ENCODE data around the gene ZFAND3. TPM values are rescaled to one million over a fixed set of nuclear protein-coding genes. Genes with fewer than 3 reads are reported as not detected.

The ZFAND3 gene
- polyA plus RNA-seq, 1 of the 3 experiments (the other 2 are of a cell fraction) = 16.7 TPM

GRCh38 chr6:38158762-38159350 is 339.3 kb downstream of the ZFAND3 start:
- H3K27ac ChIP-seq (ENCODE audit: low read depth in 2 of 2, low read length in 1 of 2) = no peak overlapping the region
- no peaks in the 10 kb centered on the region for H3K27me3 ChIP-seq (ENCODE audit: insufficient read depth)
- H3K4me1 ChIP-seq (ENCODE audit: control insufficient read depth in 1 of 2, insufficient read depth in 2 of 2, low read depth in 1 of 2, low read length in 1 of 2) = no peaks in the 10 kb centered on the region; a peak in 2 of 4 replicates
- ChIA-PET POLR2A (no interaction called here), CTCF (no interaction called here)
- H3K4me3 ChIP-seq (ENCODE audit: low read depth in 2 of 2, low read length in 1 of 2) = no peak overlapping the region
- H3K36me3 ChIP-seq (replicated peaks in 1 of 2; ENCODE audit: control insufficient read depth in 1 of 2, insufficient read depth in 2 of 2, low read length in 1 of 2) = peaks cover 0 to 4% of the 10 kb centered on the region in 2 experiments
- WGBS (ENCODE audit: low lambda C conversion rate) = 93% methylated on average over 14 of the region's 14 CpGs
- no peak for DNase-seq
- no peaks in the 10 kb centered on the region for H3K9me2 ChIP-seq
- TF ChIP-seq, protein P1, sequence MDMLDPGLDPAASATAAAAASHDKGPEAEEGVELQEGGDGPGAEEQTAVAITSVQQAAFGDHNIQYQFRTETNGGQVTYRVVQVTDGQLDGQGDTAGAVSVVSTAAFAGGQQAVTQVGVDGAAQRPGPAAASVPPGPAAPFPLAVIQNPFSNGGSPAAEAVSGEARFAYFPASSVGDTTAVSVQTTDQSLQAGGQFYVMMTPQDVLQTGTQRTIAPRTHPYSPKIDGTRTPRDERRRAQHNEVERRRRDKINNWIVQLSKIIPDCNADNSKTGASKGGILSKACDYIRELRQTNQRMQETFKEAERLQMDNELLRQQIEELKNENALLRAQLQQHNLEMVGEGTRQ (IDR thresholded peaks at IDR 0.05; ENCODE audit: borderline replicate concordance, low read depth, low read length) = no peak
- TF ChIP-seq SMC3 (IDR thresholded peaks at IDR 0.05; ENCODE audit: low read depth, low read length) = no peak
- no peak for TF ChIP-seq ELF1 (IDR thresholded peaks at IDR 0.05)
- no peak for TF ChIP-seq FOSL2 (IDR thresholded peaks at IDR 0.05; ENCODE audit: borderline replicate concordance, low read depth)
- TF ChIP-seq YY1 (IDR thresholded peaks at IDR 0.05; ENCODE audit: low read depth) = no peak
- no peak for TF ChIP-seq RXRA (IDR thresholded peaks at IDR 0.05; ENCODE audit: borderline replicate concordance, low read depth)
- no peak for TF ChIP-seq CTCF (IDR thresholded peaks at IDR 0.05)
- TF ChIP-seq, protein P2, sequence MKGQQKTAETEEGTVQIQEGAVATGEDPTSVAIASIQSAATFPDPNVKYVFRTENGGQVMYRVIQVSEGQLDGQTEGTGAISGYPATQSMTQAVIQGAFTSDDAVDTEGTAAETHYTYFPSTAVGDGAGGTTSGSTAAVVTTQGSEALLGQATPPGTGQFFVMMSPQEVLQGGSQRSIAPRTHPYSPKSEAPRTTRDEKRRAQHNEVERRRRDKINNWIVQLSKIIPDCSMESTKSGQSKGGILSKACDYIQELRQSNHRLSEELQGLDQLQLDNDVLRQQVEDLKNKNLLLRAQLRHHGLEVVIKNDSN (IDR thresholded peaks at IDR 0.05; ENCODE audit: borderline replicate concordance, low read depth) = no peak
- TF ChIP-seq, protein P3, sequence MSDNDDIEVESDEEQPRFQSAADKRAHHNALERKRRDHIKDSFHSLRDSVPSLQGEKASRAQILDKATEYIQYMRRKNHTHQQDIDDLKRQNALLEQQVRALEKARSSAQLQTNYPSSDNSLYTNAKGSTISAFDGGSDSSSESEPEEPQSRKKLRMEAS (IDR thresholded peaks at IDR 0.05; ENCODE audit: low read depth) = no peak
- TF ChIP-seq GATA2 (CRISPR knock-in tag; IDR thresholded peaks at IDR 0.05) = no peak
- TF ChIP-seq TEAD4 (IDR thresholded peaks at IDR 0.05; ENCODE audit: borderline replicate concordance, insufficient read depth) = no peak
- no peak for TF ChIP-seq TAF1 (IDR thresholded peaks at IDR 0.05; ENCODE audit: borderline replicate concordance, low read depth, low read length)
- TF ChIP-seq GABPA (IDR thresholded peaks at IDR 0.05; ENCODE audit: low read depth) = no peak
- TF ChIP-seq FOXJ3 (CRISPR knock-in tag; IDR thresholded peaks at IDR 0.05) = no peak
- no peak for TF ChIP-seq MEF2A (IDR thresholded peaks at IDR 0.05; ENCODE audit: borderline replicate concordance, low read depth)
- TF ChIP-seq JUND (IDR thresholded peaks at IDR 0.05) = no peak
- TF ChIP-seq EZH2phosphoT487 (IDR thresholded peaks at IDR 0.05; ENCODE audit: borderline replicate concordance, low read depth) = no peak
- no peak for TF ChIP-seq RCOR1 (IDR thresholded peaks at IDR 0.05; ENCODE audit: low read length)
- no peak for TF ChIP-seq POLR2AphosphoS5 (IDR thresholded peaks at IDR 0.05; ENCODE audit: low read depth, low read length)
- no peak for TF ChIP-seq EP300 (IDR thresholded peaks at IDR 0.05; ENCODE audit: borderline replicate concordance in 1 of 2, low read depth in 1 of 2, low read length in 1 of 2)
- no peaks in the 10 kb centered on the region for H3F3A ChIP-seq (replicated peaks; ENCODE audit: insufficient read depth)
- H3K9ac ChIP-seq = no peak overlapping the region
- H3K9me3 ChIP-seq = no peaks in the 10 kb centered on the region
- H4K20me1 ChIP-seq (ENCODE audit: insufficient read depth) = no peaks in the 10 kb centered on the region
- H2AFZ ChIP-seq (ENCODE audit: low read depth) = no peak overlapping the region
- H3K4me2 ChIP-seq = no peak overlapping the region
- no peaks in the 10 kb centered on the region for H3K79me2 ChIP-seq (ENCODE audit: insufficient read depth)

All from SK-N-SH (cell line).